Testis (tissue), 3 donors: ENCODE measurements around the gene SLC2A5. TPM values are rescaled to one million over a fixed set of nuclear protein-coding genes. Genes with fewer than 3 reads are reported as not detected.
A peak's percentile ranks its signal among the peaks of the same experiment; 100 is the strongest.

Source experiments
- DNase-seq: peaks from one replicate; pipeline ENCODE4 v3.0.0-alpha.2; 2019
- H3K27ac ChIP-seq, 2 donors: fragments of 200-600 bp; sonication (generic); one replicate each; pipeline ENCODE4 v1.5.1; 2019
- H3K27me3 ChIP-seq: fragments of 200-600 bp; sonication (generic); one replicate; pipeline ENCODE4 v1.5.1; 2019
- H3K36me3 ChIP-seq: fragments of 200-600 bp; sonication (generic); one replicate; pipeline ENCODE4 v1.5.1; 2017; ENCODE audit warnings: low read depth; ENCODE audit errors: missing control alignments
- H3K4me1 ChIP-seq: fragments of 200-600 bp; sonication (generic); one replicate; pipeline ENCODE4 v1.5.1; 2019
- H3K4me3 ChIP-seq, 2 donors: fragments of 200-600 bp; sonication (generic); one replicate each; pipeline ENCODE4 v1.5.1; 2017 to 2019
- H3K9me3 ChIP-seq: fragments of 200-600 bp; sonication (generic); one replicate; pipeline ENCODE4 v1.5.1; 2017
- CTCF ChIP-seq, 3 experiments: fragments of 450-650 bp in 2 of 3; fragments of 200-600 bp in 1 of 3; sonication (generic) in 1 of 3; IDR thresholded peaks; one replicate each; pipeline ENCODE4 v1.5.1; 2016 to 2019; ENCODE audit warnings: antibody characterized with exemption in 3 of 3, mild to moderate bottlenecking in 2 of 3, moderate library complexity in 1 of 3
- POLR2A ChIP-seq: fragments of 450-650 bp; IDR thresholded peaks from one replicate; pipeline ENCODE4 v1.6.1; 2017; ENCODE audit warnings: antibody characterized with exemption, mild to moderate bottlenecking, moderate library complexity
- WGBS, 2 donors: methylation state at CpG; one replicate each; pipeline ENCODE4 v1.1.5; 2018; 5-methylcytosine and 5-hydroxymethylcytosine counted together
- intact Hi-C: fragments of 100-400 bp; cut with DNase I; formaldehyde crosslinking; loops from one replicate; pipeline ENCODE4 v1.15.1; 2023; ENCODE audit warnings: low total_unique reads
- polyA plus RNA-seq: library from polyadenylated mRNA; stranded (reverse); fragments of 350-450 nt; fragmentation: Illumina TruSeq; extraction: RNeasy Lipid Tissue Mini Kit (QIAGEN cat#74804); gene quantifications from one replicate; pipeline ENCODE4 v1.2.3, GENCODE V29; 2014; ENCODE audit warnings: low read depth, low replicate concordance; ENCODE audit not compliant: insufficient read depth
- small RNA-seq, 2 donors: library from RNA; depleted of rRNA; stranded (forward); fragments of <200 nt; gene quantifications; one replicate each; pipeline ENCODE3, GENCODE V24; 2016
- total RNA-seq, 2 donors: library from RNA; depleted of rRNA; stranded (reverse); fragments of >200 nt; gene quantifications; one replicate each; pipeline ENCODE4 v1.2.3, GENCODE V29; 2016

Gene SLC2A5
- total and polyA plus RNA-seq, 3 donors from 2014 or later, result 74.1 to 230 (median 90.5) TPM

- H3K4me3 ChIP-seq, result no peak overlapping the region
- H3K4me1 ChIP-seq, result peaks cover 11% of the 10 kb centered on the region
- no peak overlapping the region for H3K27ac ChIP-seq
- no peaks in the 10 kb centered on the region for H3K9me3 ChIP-seq
- peak; percentile 69 for DNase-seq
- TF ChIP-seq POLR2A (no peak), CTCF (IDR thresholded peaks at IDR 0.05) (no peak)
- H3K27me3 ChIP-seq, result no peaks in the 10 kb centered on the region
- intact Hi-C loops, result loop anchor here (2.0 to 5.0 kb wide), 2 partner anchors 69 to 124 kb away; no protein-coding TSS in a partner anchor
- H3K36me3 ChIP-seq, result no peaks in the 10 kb centered on the region
- WGBS, 2 donors, result 66 to 74% methylated on average over 14 of the region's 14 CpGs
Observed at GRCh38 chr1:8985915-8986813, 83.3 kb downstream of the SLC2A5 start.

Small RNAs within 50 kb of the gene (small RNA-seq; reads per million reads assigned to genes)
- 0 reads per million in 2 donors for gene RF00424

Other genes starting within 250 kb of the SLC2A5 start
- 100 to 1,000 TPM; 310 to 380 TPM for gene ENO1, start 190.9 kb downstream of the SLC2A5 start, total RNA-seq
- gene ENO1, start 190.9 kb downstream of the SLC2A5 start, polyA plus RNA-seq, result 589 TPM
- gene CA6, start 123.8 kb downstream of the SLC2A5 start, total RNA-seq, result under 1 TPM in 1 of 2 donors, not detected in 1; 0.68 TPM
- gene CA6, start 123.8 kb downstream of the SLC2A5 start, polyA plus RNA-seq, result not detected
- gene SLC2A7, start 43.2 kb downstream of the SLC2A5 start, total RNA-seq, result 1 to 10 TPM; 1.4 to 2.2 TPM
- gene SLC2A7, start 43.2 kb downstream of the SLC2A5 start, polyA plus RNA-seq, result 0.75 TPM
- 10 to 100 TPM in 1 of 2 donors, 1 to 10 TPM in 1; 8.8 to 11.7 TPM for gene GPR157, start 59.5 kb upstream of the SLC2A5 start, total RNA-seq
- gene GPR157, start 59.5 kb upstream of the SLC2A5 start, polyA plus RNA-seq, result 4.1 TPM
- gene H6PD, start 165.1 kb upstream of the SLC2A5 start, total RNA-seq, result 10 to 100 TPM; 55.0 to 67.8 TPM
- gene H6PD, start 165.1 kb upstream of the SLC2A5 start, polyA plus RNA-seq, result 23.8 TPM
- gene SPSB1, start 223.3 kb upstream of the SLC2A5 start, total RNA-seq, result 10 to 100 TPM; 30.0 to 37.9 TPM
- gene SPSB1, start 223.3 kb upstream of the SLC2A5 start, polyA plus RNA-seq, result 19.8 TPM